H1 (cell line): ENCODE results near the gene PIWIL1. TPM values are rescaled to one million over a fixed set of nuclear protein-coding genes. Genes with fewer than 3 reads are reported as not detected.

ENCODE experiments used
- CTCF ChIA-PET: fragments of 300-600 bp; sonication (Branson Sonifier 250); formaldehyde crosslinking; loops from one replicate; lab custom pipeline; 2021; ENCODE audit not compliant: partially characterized antibody; lab: Charles Lee
- POLR2A ChIA-PET: fragments of 300-600 bp; sonication (Branson Sonifier 250); formaldehyde crosslinking; loops from one replicate; lab custom pipeline; 2021; ENCODE audit warnings: inconsistent platforms; ENCODE audit not compliant: partially characterized antibody; lab: Charles Lee
- DNase-seq, 2 experiments: peaks; one replicate each; pipeline versions ENCODE4 v3.0.0 to v3.0.0-alpha.2; 2010 to 2022; ENCODE audit warnings: low spot score in 2 of 2, low read depth in 1 of 2, mixed read lengths in 1 of 2
- FAIRE-seq: peaks from 2 replicates; lab custom pipeline; 2011; peaks lifted over from hg19 to GRCh38; lab: Jason Lieb, UNC
- H2AFZ ChIP-seq: 2 replicates; pipeline ENCODE4 v1.8.1; 2012; ENCODE audit warnings: low read length, inconsistent platforms
- H2AK5ac ChIP-seq: 2 replicates; pipeline ENCODE4 v1.6.1; 2013; ENCODE audit warnings: low read depth, low read length
- H2BK120ac ChIP-seq: replicated peaks from 2 replicates; pipeline ENCODE3; 2013; ENCODE audit warnings: low read depth, low read length, inconsistent platforms
- H2BK12ac ChIP-seq: 2 replicates; pipeline ENCODE4 v1.6.1; 2013; ENCODE audit warnings: low read depth, low read length
- H2BK15ac ChIP-seq: 2 replicates; pipeline ENCODE4 v1.6.1; 2013; ENCODE audit warnings: low read length
- H2BK20ac ChIP-seq: 2 replicates; pipeline ENCODE4 v1.6.1; 2013; ENCODE audit warnings: low read length
- H2BK5ac ChIP-seq: 2 replicates; pipeline ENCODE4 v1.6.1; 2013; ENCODE audit warnings: low read depth, low read length
- H3K14ac ChIP-seq: 2 replicates; pipeline ENCODE4 v1.6.1; 2013; ENCODE audit warnings: inconsistent platforms; ENCODE audit not compliant: insufficient read length
- H3K18ac ChIP-seq: 2 replicates; pipeline ENCODE4 v1.6.1; 2013; ENCODE audit warnings: low read length; ENCODE audit errors: extremely low read depth
- H3K23ac ChIP-seq: 2 replicates; pipeline ENCODE4 v1.6.1; 2013; ENCODE audit warnings: inconsistent platforms; ENCODE audit not compliant: insufficient read length
- H3K23me2 ChIP-seq: 2 replicates; pipeline ENCODE4 v1.6.1; 2013; ENCODE audit warnings: low read depth, low read length
- H3K27ac ChIP-seq: 2 replicates; pipeline ENCODE4 v1.6.1; 2011; ENCODE audit warnings: low read depth, low read length, inconsistent platforms
- H3K27me3 ChIP-seq, 4 experiments: replicated peaks in 1 of 4; 1 replicate in 1 of 4; 2 replicates in 3 of 4; pipeline versions ENCODE4 v1.6.1 to v1.8.1; 2011 to 2013; ENCODE audit warnings: low read length in 3 of 4, mild to moderate bottlenecking in 3 of 4, inconsistent platforms in 2 of 4, mixed read lengths in 2 of 4, moderate library complexity in 1 of 4; ENCODE audit not compliant: control insufficient read depth in 3 of 4, insufficient read depth in 3 of 4; ENCODE audit errors: extremely low read depth in 1 of 4
- H3K36me3 ChIP-seq, 4 experiments: 2 replicates each; pipeline versions ENCODE4 v1.6.1 to v1.8.1; 2011 to 2013; ENCODE audit warnings: mild to moderate bottlenecking in 4 of 4, low read length in 3 of 4, moderate library complexity in 2 of 4, control low read depth in 1 of 4, inconsistent platforms in 1 of 4; ENCODE audit not compliant: insufficient read depth in 4 of 4, control insufficient read depth in 2 of 4
- H3K4ac ChIP-seq: replicated peaks from 2 replicates; pipeline ENCODE3; 2013; ENCODE audit warnings: low read length, low read depth, mixed read lengths, inconsistent platforms; ENCODE audit not compliant: insufficient read length
- H3K4me1 ChIP-seq, 4 experiments: replicated peaks in 1 of 4; 1 replicate in 1 of 4; 2 replicates in 3 of 4; pipeline versions ENCODE4 v1.6.1 to v1.8.1; 2011 to 2013; ENCODE audit warnings: low read length in 3 of 4, inconsistent platforms in 2 of 4, mixed read lengths in 1 of 4; ENCODE audit not compliant: insufficient read depth in 4 of 4, control insufficient read depth in 3 of 4
- H3K4me2 ChIP-seq, 2 experiments: 2 replicates each; pipeline versions ENCODE4 v1.6.1 to v1.8.1; 2011 to 2013; ENCODE audit warnings: low read depth in 2 of 2, low read length in 2 of 2, control low read depth in 1 of 2, inconsistent platforms in 1 of 2, mild to moderate bottlenecking in 1 of 2; ENCODE audit not compliant: insufficient read depth in 1 of 2
- H3K4me3 ChIP-seq, 4 experiments: fragments of 200-600, 300-600 bp in 1 of 4; sonication (generic), shearing (Covaris generic), sonication (Bioruptor Twin) in 1 of 4; 2 replicates each; pipeline versions ENCODE4 v1.5.1 to v1.8.1; 2011 to 2016; ENCODE audit warnings: low read length in 4 of 4, low read depth in 3 of 4, control low read depth in 2 of 4, inconsistent platforms in 2 of 4, mild to moderate bottlenecking in 2 of 4, mixed read lengths in 1 of 4, moderate library complexity in 1 of 4; ENCODE audit not compliant: insufficient read depth in 2 of 4; ENCODE audit errors: extremely low read depth in 1 of 4
- H3K56ac ChIP-seq: replicated peaks from 2 replicates; pipeline ENCODE3; 2013; ENCODE audit warnings: low read depth, mild to moderate bottlenecking, mixed read lengths, low read length, inconsistent platforms; ENCODE audit not compliant: insufficient read length
- H3K79me1 ChIP-seq: 2 replicates; pipeline ENCODE4 v1.6.1; 2013; ENCODE audit warnings: low read depth, low read length, control low read depth
- H3K79me2 ChIP-seq, 2 experiments: 2 replicates each; pipeline versions ENCODE4 v1.6.1 to v1.8.1; 2012 to 2013; ENCODE audit warnings: low read length in 2 of 2, mild to moderate bottlenecking in 2 of 2, inconsistent platforms in 1 of 2; ENCODE audit not compliant: insufficient read depth in 2 of 2, control insufficient read depth in 1 of 2
- H3K9ac ChIP-seq, 4 experiments: replicated peaks in 1 of 4; 1 replicate in 1 of 4; 2 replicates in 3 of 4; pipeline versions ENCODE4 v1.6.1 to v1.8.1; 2011 to 2013; ENCODE audit warnings: low read depth in 3 of 4, low read length in 3 of 4, control low read depth in 2 of 4, mild to moderate bottlenecking in 2 of 4, moderate library complexity in 2 of 4, inconsistent platforms in 1 of 4; ENCODE audit errors: extremely low read depth in 1 of 4
- H3K9me3 ChIP-seq, 2 experiments: 2 replicates each; pipeline versions ENCODE4 v1.6.1 to v1.8.1; 2012 to 2013; ENCODE audit warnings: mild to moderate bottlenecking in 2 of 2, moderate library complexity in 2 of 2, control low read depth in 1 of 2, inconsistent platforms in 1 of 2, low read depth in 1 of 2, low read length in 1 of 2, mixed read lengths in 1 of 2; ENCODE audit not compliant: insufficient read depth in 2 of 2
- H4K20me1 ChIP-seq, 2 experiments: replicated peaks in 1 of 2; 2 replicates each; pipeline versions ENCODE3 to v1.8.1; 2011 to 2013; ENCODE audit warnings: inconsistent platforms in 2 of 2, low read length in 2 of 2, mild to moderate bottlenecking in 1 of 2; ENCODE audit not compliant: insufficient read depth in 2 of 2, control insufficient read depth in 1 of 2
- H4K5ac ChIP-seq: 2 replicates; pipeline ENCODE4 v1.6.1; 2013; ENCODE audit warnings: low read length, low read depth, mixed read lengths, inconsistent platforms; ENCODE audit not compliant: insufficient read length
- H4K8ac ChIP-seq: 2 replicates; pipeline ENCODE4 v1.8.0; 2013; ENCODE audit warnings: mild to moderate bottlenecking, moderate library complexity, low read length, inconsistent platforms; ENCODE audit not compliant: insufficient read depth; ENCODE audit errors: extremely low read depth
- H4K91ac ChIP-seq: replicated peaks from 2 replicates; pipeline ENCODE3; 2013; ENCODE audit warnings: low read length, mixed read lengths, inconsistent platforms; ENCODE audit not compliant: insufficient read length
- NANOG ChIP-seq: IDR thresholded peaks from 2 replicates; pipeline ENCODE4 v1.6.1; 2011; ENCODE audit warnings: low read length, low read depth, mild to moderate bottlenecking, inconsistent platforms; ENCODE audit not compliant: insufficient read depth, poor library complexity, severe bottlenecking
- WGBS, 2 experiments: shearing (Covaris generic) in 1 of 2; methylation state at CpG; one replicate each; pipeline versions ENCODE4 v1.1.6 to v1.1.7; 2013 to 2015; ENCODE audit warnings: low lambda C conversion rate in 2 of 2, mixed read lengths in 2 of 2, inconsistent platforms in 1 of 2, low coverage in 1 of 2, missing lambda C conversion rate in 1 of 2; ENCODE audit not compliant: insufficient replicate concordance in 2 of 2, insufficient coverage in 1 of 2, insufficient read length in 1 of 2; ENCODE audit errors: extremely low coverage in 1 of 2, missing lambda C conversion rate in 1 of 2; 5-methylcytosine and 5-hydroxymethylcytosine counted together
- polyA plus RNA-seq, 7 experiments: library from polyadenylated mRNA; depleted of rRNA in 3 of 7; stranded (reverse) in 5 of 7; unstranded in 2 of 7; fragments of >200 nt in 5 of 7; fragments of 200-250 nt in 2 of 7; gene quantifications; 1 replicate in 5 of 7; 2 replicates in 1 of 7; 4 replicates in 1 of 7; pipeline versions ENCODE4 v1.2.1 to v1.2.3, GENCODE V29; 2011 to 2013; ENCODE audit warnings: missing spikeins in 2 of 7, mixed read lengths in 2 of 7
- total RNA-seq: library from RNA; stranded (reverse); fragmentation: NEBNext Ultra II Directional; extraction: Animal tissue kit (Norgen Biotek cat#: 25700); gene quantifications from 2 replicates; pipeline ENCODE4 v1.2.1, GENCODE V29; 2021

PIWIL1 gene
- total and polyA plus RNA-seq, 2 of the 8 experiments (the other 6 are each of a cell fraction or from before 2014, with no cell fraction given): not detected

- H3K23ac ChIP-seq: no peak overlapping the region
- no peak overlapping the region for H2BK20ac ChIP-seq
- H2AFZ ChIP-seq: no peak overlapping the region
- H4K5ac ChIP-seq: no peak overlapping the region
- H4K20me1 ChIP-seq: no peaks in the 10 kb centered on the region
- WGBS, 2 experiments: 87% methylated on average over 6 of the region's 6 CpGs; no CpG with 5 or more reads in 1 of the 2 experiments
- H4K8ac ChIP-seq: no peak overlapping the region
- H3K79me2 ChIP-seq: no peaks in the 10 kb centered on the region
- no peaks in the 10 kb centered on the region; a peak in 1 of 4 replicates for H3K9me3 ChIP-seq
- H2BK15ac ChIP-seq: no peak overlapping the region
- no peak overlapping the region for H2AK5ac ChIP-seq
- POLR2A ChIA-PET: no interaction called here
- no peak overlapping the region for H3K18ac ChIP-seq
- H2BK5ac ChIP-seq: no peak overlapping the region
- no peak overlapping the region for H3K9ac ChIP-seq
- no peak overlapping the region for H2BK120ac ChIP-seq
- H3K23me2 ChIP-seq: no peaks in the 10 kb centered on the region
- H3K36me3 ChIP-seq: no peaks in the 10 kb centered on the region
- H3K4ac ChIP-seq: no peak overlapping the region
- no peak for DNase-seq
- H3K4me1 ChIP-seq: no peaks in the 10 kb centered on the region
- H3K4me3 ChIP-seq: no peak overlapping the region
- no peak overlapping the region for H3K56ac ChIP-seq
- no peak for TF ChIP-seq NANOG
- CTCF ChIA-PET: interaction anchor here (0.9 to 2.0 kb wide), 4 partner anchors 26 to 266 kb away, joined by 3 to 8 read pairs (median 3); no protein-coding TSS in a partner anchor
- no peak overlapping the region for H3K27ac ChIP-seq
- H4K91ac ChIP-seq: no peak overlapping the region
- H3K79me1 ChIP-seq: no peaks in the 10 kb centered on the region
- H3K4me2 ChIP-seq: no peak overlapping the region
- no peak for FAIRE-seq
- H3K14ac ChIP-seq: no peak overlapping the region
- no peak overlapping the region for H2BK12ac ChIP-seq
- H3K27me3 ChIP-seq: peaks cover 0 to 1% (median 0%) of the 10 kb centered on the region in 4 experiments; a peak in 2 of 7 replicates
These were observed 29.3 kb upstream of the PIWIL1 start for GRCh38 chr12:130308393-130308792.
